HG03460 (cell line): ENCODE measurements around the gene ACO2.
"Not testable (repeated sequence)": the region's sequence is repeated elsewhere in the genome, so short reads cannot be mapped to it uniquely, and the experiment has no call there.

Experiments used
- ATAC-seq: cut with Tn5 transposase; IDR thresholded peaks from one replicate; pipeline ENCODE4 v1.9.1; 2021; ENCODE audit not compliant: unreplicated experiment

The ACO2 gene

DNA sequence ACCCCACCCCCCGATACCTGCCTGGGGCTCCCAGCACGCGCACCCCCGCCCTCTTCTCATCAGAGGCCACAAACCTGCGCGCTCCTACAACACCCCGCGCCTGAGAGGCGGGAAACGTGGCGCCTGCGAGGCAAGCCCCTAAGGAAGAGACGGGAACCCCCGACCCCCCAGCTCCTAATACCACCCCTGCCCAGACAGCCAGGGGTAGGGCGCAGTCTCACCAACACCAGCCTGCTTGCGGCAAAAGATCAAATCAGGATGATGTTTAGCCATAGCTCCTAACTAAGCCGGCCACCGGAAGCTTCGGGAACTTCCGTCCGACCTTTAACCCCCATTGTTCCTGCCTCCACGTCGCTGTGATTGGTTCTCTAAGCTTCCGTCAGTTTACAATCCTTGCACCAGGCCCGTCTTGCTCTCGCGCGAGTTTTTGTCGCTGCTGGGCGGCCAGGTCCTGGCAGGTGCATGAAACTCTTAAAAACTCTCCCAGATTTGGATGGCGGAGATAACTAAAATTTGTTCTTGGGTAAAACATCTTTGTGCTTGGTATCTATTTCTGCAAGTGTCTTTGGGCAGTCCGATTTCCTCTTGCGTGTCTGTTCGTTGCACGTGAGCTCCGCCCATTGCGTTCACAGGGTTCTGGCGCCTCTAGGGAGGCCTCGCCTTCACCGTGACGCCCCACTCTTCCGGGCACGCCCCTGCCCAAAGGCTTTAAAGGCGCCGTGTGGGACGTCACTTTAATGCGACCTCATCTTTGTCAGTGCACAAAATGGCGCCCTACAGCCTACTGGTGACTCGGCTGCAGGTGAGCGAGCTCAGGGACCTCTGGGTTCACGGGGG, at the start of gene ACO2, which contains the start of gene PHF5A:
Gene ACO2 (plus strand): TSS at position 737 of the 837 bp plus-strand sequence. CDS start 30 bp downstream, at position 767.
Gene PHF5A (minus strand): TSS at position 312 of the 837 bp plus-strand sequence. CDS start 39 bp downstream, at position 273.
- peak; percentile 78 for ATAC-seq

DNA sequence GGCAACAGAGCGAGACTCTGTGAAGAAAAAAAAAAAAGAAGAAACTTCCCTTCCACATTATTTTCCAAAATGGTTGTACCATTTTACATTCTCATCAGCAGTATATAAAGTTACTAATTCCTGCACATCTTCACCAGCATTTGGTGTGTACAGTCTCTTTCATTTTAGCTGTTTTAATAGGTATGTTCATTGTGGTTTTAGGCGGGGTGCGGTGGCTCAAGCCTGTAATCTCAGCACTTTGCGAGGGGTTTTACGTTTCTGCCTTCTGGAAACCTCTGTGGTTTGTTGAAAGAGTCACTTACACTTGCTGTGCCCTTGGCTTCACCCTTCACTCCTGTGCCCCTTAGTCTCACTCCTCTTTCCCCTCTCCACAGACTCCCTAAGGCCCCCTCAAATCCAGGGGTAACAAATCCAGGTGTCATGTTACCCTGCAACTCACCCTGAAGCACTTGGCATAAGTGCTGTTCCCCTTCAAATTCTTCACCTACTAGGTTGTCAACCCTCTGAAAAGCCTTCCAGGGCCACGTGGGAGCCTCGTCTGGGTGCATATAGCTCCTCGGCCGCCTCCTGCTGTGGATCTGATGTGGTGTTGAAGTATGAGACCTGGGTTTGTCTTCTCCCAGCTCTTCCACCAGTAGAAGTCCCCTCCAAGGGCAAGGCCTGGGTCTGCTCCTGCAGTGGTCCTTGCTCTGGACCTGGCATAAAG, 43.1 kb upstream of the ACO2 start:
- ATAC-seq = no peak

DNA sequence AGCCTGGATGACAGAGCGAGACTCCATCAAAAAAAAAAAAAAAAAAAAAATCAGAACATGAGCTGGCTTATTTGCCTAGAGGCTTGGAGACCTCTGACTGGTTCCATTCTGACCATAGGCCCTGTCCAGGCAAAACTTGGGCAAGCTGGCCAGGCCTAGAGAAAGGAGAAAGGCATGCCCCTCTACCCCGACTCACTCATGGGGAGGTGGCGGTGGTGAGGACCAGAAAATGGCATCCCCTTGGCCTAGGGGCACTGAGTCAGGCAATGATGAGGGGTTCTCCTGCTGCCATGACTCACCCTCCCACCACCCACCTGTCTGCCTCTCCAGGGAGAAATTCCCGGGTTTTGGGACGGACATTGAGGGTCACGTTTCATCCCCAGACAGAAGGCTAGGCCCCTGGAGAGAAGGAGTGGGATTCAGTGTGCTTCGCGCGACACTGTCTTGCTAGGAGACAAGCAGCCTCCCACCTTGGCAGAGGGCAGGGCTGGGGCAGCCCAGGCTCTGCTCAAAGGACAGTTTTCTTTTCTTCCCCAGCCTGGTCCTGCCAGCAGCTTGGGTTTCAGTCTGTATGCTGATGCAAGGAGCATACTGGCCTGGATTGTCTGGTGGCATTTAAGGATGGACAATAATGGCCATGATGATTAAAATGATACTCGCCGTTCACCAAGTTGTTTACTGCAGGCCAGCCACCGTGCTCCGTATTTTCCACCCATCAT, 39.5 kb upstream of the ACO2 start:
- ATAC-seq = no peak

DNA sequence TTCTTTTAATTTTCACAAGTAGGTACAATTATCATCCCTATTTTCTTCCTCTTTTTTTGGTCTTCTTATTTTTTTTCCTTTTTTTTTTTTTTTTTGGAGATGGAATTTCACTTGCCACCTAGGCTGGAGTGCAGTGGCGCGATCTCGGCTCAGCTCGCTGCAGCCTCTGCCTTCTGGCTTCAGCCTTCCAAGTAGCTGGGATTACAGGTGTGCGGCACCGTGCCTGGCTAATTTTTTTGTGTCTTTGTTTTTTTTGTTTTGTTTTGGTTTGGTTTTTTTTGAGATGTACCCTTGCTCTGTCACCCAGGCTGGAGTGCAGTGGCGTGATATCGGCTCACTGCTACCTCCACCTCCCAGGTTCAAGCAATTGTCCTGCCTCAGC, 39.0 kb upstream of the ACO2 start:
- no peak for ATAC-seq

DNA sequence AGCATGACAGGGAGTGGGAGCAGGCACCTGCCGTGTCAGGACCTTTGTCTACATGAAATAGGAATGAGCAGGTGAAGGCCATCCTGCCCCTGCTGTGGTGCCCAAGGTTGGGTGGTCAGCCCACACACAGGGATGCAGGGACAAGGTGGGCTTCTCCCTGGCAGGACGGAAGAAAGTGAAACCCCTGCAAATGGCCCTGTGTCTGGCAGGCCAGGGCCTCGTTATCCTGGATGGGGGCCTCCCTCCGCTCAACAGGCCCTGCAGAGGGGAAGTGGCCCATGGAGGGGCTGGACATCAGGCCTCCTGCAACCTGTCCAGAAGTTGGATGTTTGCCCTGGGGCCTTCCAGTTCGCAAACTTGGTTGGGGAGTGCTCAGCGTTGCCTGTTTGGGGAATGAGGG, 37.3 kb upstream of the ACO2 start:
- ATAC-seq = no peak

DNA sequence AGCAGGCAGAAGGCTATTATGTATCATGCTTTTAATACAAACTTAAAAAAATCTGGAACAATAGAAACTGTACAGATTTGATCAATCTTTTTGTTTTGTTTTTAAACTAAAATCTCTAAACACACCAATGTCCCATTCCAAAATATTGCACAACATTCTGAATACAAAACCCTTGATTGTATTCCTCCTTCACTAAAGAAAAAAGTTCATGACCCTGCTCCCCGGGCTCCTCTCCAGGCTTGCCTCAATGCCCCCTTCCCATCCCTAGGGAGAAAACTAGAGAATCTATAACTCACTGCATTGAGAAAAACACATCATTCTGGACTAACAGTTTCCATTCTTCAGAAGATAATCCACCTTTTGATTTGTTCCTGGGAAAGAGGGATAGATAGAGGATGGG, 35.4 kb upstream of the ACO2 start:
- not testable (repeated sequence) for ATAC-seq

DNA sequence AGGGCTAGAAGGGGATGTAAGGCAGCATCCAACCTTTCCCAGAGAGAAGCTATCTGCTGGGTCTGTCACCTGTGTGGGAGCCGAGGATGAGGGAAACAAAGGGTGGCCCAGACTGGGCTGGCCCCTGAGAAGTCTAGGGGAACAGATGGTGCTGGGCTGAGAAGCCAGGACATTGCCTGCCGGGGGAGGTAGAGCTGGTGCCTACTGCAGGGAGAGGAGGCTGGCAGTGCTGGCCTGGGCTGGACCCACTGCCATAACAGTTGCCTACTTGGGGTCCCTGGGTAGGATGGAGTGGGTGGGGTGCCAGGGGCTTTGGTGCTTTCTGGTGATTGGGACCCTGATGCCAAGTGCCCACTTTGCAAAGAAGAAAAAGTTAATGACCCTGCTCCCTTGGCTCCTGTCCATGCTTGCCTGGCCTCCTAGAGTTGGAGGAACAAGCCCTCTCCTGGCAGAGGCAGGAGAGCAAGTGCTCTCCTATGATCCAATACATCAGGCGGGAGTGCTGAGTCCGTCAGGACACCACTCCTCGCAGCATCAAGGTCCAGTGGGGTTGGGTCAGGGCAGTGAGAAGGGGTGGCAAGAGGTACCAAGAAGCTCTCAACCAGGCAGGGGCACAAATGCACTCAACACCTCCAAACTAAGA, 34.4 kb upstream of the ACO2 start:
- ATAC-seq = not testable (repeated sequence)

DNA sequence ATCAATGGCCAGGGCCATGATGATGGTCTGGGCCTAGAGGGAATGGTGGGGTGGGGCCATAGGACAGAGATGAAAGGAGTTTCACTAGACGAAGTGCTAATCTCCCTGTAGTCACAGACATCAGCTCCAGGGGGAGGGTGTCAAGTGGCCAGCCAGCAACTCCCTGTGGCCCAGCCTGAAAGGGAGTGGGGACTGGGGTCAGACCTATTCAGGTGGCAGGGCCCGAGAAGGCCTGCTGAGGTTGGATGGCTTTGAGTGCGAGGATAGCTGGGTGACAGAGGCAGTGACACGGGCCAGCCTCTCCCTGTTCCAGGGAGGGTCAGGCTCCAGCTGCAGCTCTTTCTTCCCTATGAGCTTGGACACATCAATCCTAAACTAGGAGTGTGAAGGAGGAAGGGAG, 33.4 kb upstream of the ACO2 start:
- ATAC-seq = no peak

DNA sequence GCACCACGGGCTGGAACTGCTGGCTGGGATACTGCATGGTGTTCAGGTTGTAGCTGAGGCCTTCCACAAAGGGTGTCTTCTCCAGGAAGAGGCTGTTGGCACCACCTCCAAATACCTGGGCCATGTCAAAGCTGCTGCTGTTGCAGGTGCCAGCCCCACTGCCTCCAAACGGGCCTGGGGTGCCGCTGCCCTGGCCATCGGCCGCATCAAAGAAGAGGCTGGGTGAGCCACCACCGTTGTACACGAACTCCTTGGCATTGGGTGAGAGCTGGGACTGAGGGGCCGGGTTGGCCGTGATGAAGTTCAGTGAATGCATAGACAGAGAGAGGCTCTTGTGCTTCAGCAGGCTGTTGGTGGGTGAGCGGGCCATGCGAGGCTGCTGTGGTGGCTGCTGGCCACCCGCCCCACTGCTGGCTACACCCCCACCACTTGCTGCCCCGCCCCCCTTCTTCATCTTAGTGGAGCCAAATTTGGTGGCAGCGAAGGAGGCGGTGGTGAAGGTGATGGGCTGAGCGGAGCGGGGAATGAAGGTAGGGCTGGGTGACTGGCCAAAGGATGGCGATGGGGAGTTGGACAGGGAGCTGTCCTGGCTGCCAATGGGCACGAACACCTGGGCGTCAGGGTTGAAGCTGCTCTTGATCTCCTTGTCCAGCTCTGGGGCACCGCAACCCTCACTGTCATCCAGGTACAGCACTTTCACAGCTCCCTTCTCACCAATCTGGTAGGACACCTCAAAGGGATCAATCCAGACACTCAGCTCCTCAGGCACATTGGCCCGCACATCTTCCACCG, 32.4 kb upstream of the ACO2 start:
- no peak for ATAC-seq

DNA sequence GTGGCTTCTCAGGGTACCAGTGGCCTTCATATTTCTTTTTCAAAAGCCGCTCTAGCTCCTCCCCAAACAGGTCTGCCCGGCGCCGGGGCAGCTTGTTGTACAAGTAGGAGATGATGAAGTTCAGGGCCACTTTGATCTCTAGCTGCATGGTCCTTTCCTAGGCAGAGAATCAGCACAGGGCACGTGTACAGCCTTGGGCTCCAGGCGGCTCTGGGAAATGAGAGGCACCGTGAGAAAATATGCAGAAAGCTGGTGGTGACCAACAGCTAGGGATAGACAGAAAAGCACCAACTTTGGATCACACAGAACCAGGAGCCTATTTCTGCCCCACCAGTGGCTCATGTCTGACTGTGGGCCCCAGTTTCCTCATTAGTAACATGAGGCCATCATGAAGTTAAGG, 31.7 kb upstream of the ACO2 start:
- no peak for ATAC-seq

DNA sequence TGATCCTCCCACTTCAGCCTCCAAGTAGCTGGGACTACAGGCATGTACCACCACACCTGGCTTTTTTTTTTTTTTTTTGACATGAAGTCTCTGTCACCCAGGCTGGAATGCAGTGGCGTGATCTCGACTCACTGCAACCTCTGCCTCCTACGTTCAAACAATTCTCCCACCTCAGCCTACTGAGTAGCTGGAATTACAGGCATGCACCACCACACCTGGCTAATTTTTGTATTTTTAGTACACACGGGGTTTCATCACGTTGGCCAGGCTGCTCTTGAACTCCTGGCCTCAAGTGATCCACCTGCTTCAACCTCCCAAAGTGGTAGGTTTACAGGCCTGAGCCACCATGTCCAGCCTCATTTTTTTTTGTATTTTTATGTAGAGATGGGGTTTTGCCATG, 28.4 kb upstream of the ACO2 start:
- not testable (repeated sequence) for ATAC-seq

DNA sequence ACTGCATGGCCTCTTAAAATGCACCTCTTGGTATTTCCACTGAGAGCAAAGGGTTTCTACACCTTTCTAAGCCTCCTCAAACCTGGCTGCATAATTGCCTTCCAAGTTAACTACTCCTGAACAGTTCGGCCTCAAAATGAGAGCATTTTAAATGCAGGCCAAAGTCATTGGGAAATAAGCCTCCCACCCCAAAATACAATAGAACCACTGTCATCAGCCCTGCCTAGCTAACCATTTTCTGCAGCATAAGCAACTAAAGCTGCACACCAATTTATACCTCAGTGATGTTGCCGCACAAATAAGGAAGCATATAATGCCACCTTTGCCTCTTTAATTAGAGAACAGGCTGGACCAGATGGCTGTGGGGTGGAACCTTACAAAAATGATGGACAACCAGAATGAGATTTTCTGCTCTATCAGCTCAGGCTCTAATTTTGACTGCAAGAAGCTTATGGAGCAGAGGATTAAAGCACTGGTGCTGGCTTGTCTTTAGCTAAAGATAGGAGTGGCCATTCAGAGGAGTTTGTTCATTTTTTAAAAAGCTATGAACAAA, 26.6 kb upstream of the ACO2 start:
- no peak for ATAC-seq

DNA sequence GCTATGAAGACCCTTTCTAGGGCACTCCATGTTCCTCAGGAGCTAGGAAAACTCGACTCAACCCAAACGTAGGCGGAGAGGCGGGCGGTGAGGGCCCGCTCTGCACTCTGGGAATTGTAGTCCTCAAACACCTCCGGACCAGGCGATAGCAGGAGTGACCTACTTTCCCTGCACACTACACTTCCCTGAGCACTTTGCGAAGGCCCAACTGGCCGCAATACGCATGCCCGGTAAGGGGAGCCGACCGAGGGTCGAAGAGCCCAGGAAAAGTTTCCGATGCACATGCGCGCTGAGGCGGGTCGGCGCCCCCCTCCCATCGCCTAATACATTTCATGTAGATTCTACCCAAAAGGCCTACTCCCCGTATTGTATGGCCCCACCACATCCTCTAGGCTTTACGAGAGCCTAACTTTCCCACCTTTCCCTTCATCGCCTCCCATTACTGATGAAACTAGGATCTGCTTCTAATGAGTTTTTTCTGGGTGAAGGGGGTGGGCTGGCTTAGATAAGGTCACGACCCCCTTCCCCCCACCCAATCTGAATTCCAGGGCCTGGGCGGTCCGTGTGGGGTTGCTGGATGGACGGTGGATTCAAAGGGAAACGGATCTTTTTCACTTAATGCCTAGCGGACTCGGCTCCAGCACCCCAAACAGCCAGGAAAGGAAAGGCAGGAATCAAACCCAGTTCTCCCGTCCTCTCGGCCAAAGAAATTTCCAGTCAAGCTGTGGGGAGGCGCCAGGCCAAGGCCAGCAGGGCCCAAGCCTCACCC, 24.4 kb upstream of the ACO2 start:
- ATAC-seq = peak; percentile 44

DNA sequence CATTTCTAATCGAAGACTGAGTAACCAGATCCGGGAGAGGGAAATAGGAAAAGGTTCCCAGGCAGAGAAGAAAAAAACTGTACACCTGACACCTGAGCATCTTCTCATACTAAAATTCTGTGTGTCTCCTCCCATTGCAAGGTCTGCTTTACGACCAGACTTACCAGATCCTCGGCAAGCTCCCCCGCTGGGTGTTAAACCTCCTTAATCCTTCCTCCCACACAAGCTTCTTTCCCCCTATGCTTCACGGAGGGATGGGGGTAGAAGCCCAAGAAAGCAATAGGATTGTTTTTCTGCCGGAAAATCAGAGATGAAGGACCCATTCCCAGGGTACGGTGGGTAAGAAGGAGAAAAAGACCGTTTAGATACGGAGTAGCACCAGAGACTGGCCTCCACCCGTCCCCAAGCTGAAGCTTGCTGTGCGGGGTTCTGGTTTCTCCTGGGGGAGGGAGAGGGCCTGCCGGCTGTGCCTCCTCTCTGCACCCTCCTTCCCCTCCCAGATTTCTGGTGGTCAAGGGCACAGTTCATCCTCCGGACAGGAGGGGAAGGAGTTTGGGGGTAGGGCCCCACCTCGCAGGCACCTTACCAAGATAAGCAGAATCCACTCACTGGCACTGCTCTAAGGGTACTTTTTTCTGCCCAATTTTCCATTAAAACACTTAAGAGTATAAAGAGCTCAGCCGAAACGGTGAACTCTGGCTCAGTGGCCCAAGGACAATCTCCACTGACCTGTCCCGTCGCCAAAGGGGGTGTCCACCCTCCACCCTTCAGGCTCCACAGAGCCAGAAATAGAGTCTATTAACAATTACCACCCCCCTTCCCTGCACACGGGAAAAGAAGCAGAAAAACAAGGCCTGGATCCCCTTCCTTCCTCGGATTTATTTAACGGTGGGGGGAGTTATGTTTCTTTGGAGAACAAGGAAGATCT, 23.5 kb upstream of the ACO2 start:
- ATAC-seq = no peak

DNA sequence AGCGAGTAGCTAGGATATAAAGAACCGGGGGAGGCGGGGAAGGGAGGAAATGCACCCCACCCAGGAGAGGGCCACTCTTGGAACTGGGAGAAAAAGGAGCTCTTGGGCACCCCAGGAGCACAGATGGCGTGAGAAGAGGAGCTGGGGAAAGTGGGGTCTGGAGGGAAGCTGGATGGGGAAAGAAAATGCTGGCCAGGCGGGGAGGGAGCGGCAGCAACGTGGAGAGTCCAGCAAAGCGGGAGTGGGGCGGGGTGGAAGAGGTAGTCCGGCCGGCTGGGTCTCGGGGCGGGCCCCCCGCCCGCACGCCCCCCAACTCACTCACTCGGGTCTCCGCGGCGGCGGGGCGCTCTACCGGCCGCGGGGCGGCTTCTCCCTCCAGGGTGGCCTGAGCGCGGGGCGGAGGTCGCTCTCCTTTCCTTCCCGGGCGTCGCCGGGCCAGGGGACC, 22.8 kb upstream of the ACO2 start:
- no peak for ATAC-seq

DNA sequence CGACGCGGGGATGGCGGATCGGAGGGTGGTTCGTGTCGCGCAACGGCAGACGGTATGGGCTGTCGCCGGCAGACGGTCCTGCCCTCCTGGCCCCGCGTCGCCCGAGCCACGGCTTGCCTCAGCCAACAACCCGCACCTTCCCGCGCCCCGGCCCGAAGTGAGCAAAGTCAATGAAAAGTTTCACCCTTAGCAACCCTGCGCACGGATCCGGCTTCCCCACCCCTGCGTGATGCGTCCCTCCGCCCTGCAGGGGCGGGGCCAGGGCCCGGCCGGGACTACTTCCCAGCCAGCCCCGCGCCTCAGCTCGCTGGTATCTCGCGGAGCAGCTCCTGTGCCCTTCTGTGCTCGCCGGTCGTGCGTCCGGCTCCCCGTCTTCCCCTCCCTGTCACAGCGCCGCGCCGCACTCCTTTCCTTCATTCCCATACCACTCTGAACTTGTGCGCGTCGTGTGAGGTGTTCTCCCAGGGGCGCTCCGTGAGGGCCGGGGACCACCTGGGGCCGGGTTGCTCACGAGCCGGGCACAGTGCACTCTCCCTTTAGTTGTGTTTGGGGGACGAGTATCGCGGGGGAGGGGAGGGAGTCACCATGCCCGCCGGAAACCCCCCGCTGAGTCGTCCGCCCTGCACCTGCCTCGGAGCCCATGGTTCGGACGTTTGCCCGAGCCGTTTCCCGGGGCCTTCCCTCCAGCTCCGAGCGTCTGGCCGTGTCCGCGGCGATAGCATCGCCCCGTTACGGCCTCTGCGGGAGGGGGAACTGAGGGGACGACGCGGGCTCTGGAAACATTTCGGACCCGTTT, 22.1 kb upstream of the ACO2 start, which contains the start of gene TOB2:
Gene TOB2 (minus strand): TSS at position 163 of the 796 bp plus-strand sequence. CDS start 9,456 bp downstream, outside the sequence.
- ATAC-seq = peak; percentile 32
